Stimulated activated CD8-positive, alpha-beta memory T cell treated with anti-CD3 and anti-CD28 coated beads, Interleukin-12 subunit alpha, Interleukin-12 subunit beta, amount 100 ng/mL, for 1 hour (primary cell): ENCODE results near the gene AOPEP.
A peak's percentile ranks its signal among the peaks of the same experiment; 100 is the strongest.

Experiments
- DNase-seq: peaks from one replicate; pipeline ENCODE4 v3.0.0-alpha.2; 2020; ENCODE audit warnings: low read depth

AOPEP gene

DNA sequence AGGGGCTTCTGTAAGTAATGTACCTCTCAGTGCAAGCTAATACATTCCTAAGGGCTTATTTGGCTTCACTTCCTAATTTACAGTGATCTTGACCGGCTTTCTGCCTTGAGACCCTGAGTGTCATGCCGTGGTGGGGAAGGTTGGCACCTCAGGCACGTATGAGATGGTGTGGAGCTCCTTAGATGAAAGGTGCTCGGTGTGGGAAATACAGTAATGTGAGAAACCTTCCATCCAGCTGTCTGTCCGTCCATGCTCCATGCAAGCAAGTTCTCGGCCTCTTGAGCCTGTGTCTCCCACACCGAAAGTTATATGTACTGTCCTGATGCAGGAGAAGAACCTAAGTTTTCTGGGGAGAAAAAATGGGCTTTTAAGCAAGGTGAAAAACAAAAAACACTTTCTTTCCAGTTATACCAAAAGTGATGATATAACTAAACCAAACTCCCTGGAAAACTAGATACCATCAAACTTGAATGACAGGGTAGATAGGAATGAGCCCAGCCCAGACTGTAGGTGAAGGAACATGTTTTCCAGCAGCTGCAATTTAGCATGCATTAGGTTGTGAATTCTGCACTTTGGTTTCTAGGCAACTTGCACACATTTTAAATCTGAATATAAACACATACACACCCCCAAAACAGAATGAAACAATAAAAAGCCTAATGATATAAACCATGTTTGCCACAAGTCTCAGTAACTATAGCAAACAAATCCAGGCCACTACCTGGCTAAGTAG, 311.5 kb downstream of the AOPEP start:
- no peak for DNase-seq

GRCh38 chr9:95038666-95039065, 312.2 kb downstream of the AOPEP start:
- no peak for DNase-seq

DNA sequence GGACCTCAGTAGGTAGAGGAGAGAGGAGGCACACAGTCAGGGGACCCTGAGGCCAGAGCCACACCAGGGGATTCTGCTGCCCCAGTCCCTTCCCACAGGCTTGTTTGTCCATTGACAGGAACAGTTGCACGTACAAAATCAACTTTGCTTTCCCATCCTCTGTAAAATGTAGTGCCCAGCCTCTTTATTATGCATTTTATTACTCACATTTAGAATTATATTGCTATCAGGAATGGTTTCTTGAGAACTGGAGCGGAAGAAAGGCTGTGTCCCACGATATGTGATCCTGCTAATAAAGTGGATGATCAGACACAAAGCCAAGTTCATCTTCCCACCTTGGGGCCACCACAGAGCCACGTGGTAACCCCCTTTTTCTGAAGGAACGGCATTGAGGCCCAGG, 313.6 kb downstream of the AOPEP start:
- DNase-seq = no peak

- no peak for DNase-seq
These were observed 317.3 kb downstream of the AOPEP start for GRCh38 chr9:95043826-95044225.

DNA sequence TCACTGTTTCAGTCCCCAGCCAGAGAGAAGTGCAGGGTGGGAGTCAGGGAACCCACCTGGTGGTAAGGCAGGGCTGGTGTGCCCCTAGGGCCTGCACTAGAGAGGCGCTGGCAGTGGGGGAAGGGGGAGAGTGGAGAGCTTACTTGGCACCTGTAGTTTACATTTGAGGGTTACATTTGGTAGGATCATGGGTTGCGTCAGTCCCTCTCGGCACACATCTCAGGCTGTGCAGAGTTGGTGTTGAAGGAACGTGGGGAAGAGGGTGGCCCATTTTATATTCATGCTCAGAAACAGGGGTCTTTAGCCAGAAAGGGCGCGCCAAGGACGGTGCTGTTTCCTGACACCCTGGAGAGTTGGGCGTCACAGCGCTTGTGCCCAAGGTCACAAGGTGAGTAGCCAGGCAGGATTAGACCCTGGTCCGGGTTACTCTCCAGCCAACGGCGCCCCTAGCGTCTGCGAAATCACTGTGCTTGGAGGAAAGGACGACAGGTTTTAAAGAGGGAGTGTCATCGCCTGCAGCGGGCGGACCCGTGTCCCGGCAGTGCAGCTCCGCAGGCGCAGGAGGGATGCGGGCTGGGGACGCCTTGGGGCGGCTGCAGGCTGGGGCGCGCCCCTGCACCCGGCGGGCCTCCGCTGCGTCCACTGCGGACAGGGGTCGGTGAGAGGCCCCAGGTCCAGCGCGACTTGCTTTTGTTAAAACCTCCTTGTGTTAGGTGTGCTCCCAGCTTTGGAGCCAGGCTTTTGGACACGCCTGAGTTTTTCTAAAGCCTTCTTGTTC, 318.4 kb downstream of the AOPEP start:
- DNase-seq = no peak

DNA sequence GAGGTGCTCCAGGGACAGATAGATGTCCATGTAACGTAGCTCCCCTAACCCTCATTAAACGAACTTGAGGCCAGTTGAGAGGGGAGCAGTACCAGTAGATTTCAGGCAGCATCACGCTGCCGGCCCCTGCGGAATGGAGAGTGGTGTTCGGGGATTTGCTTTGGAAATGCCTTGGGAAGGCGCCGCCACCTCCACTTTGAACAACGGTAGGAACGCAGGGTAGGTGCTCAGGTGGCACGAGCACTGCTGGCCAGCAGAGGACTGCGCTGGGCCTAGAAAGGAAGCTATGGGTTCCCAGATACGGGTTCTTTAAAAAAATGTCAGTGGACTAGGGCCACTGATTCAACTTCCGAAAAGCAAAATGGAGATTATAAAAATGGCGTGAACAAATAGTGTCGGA, 319.3 kb downstream of the AOPEP start:
- DNase-seq = no peak

GRCh38 chr9:95047452-95048224, 321.1 kb downstream of the AOPEP start:
- no peak for DNase-seq

GRCh38 chr9:95048225-95049087, 322.0 kb downstream of the AOPEP start:
- DNase-seq = peak; percentile 27

- DNase-seq = no peak
These were observed 323.3 kb downstream of the AOPEP start for GRCh38 chr9:95049761-95050160.

- DNase-seq = no peak
These were observed 327.4 kb downstream of the AOPEP start for GRCh38 chr9:95053611-95054570.

DNA sequence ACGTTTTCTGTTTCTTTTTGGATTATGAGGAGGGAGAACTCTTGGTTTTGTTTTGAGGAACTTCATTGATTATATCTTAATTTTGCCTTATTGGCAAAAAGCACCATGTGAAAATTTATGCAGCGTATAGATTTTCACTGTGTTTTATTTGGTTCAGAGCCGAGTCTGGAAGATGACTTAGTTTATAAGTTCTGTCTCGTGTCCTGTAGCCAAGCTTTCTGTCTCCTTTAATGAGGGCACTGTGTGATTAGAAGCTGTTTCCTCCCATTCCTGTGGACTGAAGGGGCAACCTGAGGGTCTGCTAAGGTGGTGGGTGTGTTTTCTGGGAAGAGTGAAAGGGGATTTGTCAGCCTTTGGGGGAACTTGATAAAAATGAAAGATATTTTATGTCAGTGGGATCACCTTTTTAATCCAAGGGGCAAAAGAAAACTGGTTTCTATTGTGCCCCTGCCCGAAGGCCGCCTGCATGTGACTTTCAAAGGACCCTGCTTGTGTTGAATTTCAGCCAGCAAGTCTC, 328.9 kb downstream of the AOPEP start:
- no peak for DNase-seq

DNA sequence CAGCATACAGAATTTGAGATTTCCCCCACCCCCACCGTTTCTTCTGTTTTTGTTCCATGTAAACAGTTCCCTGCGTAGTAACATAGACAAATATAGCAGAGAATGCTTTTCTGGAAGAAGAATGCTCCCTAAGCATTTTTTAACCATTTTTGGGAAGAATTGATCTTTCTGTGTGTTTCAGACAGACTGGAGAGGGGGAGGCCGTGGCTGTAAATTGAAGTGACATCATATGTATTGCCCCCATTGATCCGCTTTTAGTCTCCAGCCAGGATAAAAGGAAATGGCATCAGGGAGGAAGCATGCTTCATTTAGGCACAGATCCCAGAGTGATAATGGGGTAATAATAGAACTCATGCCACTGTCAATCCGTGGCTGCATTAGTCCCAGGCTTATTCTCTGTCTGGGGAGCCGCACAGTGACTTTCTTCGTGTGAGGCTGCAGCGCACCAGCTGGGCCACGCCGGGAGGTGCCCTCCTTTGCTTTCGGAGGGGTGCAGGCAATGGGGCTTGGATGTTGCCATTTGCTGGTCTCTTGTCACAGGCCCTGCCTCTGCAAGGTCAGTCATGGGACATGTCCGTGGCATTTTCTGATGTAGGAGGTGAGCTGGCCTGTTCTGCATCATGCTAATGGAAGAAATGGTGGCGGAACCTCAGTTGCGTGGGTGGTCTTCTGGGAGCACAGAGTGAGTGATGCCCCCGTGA, 329.5 kb downstream of the AOPEP start:
- no peak for DNase-seq

GRCh38 chr9:95057101-95057500, 330.6 kb downstream of the AOPEP start:
- no peak for DNase-seq

DNA sequence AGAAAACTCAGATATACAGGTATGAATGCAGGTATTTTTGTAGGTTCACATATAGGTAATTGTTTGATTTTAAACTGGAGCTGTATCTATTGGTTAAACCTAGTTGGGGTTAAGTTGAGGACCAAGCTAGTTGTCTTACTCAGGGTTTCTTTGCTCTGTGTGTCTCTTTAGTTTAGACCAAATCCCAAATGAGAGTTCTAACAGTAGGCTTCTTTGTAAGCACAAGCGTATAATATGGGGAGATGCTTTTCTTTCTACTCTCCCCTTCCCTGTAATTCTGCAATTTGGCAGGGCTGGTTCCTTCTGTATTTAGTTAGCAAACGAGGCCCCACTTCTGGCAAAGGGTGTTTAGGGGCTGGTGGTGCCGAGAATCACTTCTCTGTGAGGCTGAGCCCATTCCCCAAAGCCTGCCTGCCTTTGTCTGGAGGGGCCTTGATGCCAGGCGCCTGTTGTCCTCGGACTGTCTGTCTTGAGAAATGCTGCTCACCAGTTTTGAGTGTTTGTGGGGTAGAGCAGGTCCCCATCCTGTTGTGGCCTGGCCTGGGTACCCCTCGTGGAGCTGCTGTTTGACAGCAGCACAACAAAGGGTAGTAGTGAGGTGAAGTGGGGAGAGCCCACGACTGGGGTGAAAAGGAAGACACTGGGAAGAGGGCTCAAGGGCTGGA, 331.8 kb downstream of the AOPEP start:
- DNase-seq = no peak

DNA sequence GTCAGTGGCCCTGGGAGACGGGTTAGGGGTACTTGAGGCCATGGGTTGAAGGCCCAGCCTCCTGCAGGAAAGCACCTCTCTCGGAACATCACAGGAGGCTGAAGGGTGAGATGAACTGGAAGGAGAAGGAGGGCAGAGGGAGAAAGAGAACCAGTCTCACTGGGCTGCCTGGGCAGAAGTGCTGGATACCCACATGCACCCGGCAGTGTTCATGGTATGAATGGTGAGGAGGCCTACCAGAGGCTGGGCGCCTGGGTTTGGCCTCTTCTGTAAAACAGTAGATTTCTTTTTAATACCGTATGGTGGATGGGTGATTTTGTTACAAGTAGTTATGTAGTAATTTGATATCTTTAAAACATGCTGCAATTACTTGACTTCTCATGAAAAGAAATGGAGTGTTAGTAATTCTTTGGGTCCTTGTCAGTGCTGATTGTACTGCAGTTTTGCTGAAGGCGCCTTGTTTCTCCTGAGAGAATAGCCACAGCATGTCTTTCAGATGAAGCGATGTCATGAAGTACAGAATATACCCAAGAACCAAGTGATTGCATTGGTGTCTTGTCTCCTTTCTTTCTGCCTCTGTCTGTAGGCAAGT, 332.4 kb downstream of the AOPEP start:
- DNase-seq = no peak

DNA sequence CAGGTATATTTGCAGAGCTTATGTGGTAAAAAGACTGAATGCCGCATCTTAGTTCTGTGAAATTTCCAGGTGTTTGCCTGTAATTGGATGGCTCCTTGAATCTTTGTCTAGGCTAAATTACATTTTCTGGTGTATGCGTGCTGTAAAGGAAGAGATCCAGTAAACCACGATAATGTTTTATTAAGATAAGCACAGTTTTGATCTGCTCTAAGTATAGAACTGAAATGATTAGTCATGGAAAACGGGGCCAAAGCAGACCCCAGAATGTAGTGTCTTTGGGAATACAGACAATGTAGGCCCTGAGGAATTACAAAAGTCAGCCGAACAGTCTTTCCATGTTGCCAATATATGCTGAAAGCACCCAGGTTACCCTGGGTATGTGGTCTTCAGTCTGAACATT, 333.7 kb downstream of the AOPEP start:
- no peak for DNase-seq

DNA sequence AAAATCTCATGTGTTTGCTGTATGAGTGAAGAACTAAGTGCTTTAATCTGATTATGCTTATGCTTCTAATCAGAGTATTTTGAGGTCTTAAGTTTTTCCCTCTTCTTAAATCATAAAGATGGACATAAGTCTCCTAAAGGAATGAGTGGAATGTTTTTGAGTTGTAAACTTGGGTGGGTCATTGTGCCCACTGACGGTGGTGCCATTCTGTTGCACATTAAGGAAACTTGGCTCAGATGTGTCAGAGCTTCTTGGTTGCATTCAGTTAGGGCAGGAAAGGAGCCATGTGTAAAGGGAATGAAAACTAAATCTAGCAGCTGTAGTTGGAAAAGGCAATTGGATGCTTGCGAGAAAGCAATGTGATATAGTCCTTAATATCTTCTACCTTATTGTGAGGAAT, 334.4 kb downstream of the AOPEP start:
- DNase-seq = no peak

DNA sequence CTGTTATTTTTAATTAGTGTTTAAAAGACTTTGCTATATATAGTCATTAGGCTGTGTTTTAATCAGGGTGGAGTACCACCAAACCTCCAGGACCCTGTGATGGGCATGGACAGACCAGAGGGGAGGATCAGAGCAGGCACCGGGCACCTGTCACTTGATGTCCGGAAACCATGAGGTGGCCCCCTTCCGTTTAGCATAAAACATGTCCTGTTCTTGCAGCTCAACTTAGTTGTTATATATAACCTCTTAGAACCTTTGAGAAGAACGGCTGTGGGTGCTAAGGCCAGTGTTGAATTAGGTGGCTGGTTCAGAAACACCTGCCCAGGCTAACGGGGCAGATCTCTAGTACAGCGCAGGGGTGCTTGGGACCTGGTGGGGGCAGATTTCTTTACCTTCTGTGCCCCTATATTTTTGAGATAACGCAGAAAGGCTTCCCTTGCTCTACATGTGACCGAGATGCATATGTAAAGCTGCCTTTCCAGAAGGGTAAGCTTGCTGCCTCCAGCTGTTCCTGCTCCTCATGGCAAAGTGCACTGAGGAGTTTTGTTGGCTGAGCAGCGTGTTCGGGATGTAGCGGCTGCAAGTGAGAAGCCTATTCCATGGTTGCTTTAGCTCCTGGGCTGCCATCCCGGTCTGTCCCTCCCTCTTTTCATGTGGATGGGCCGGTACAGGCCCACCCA, 335.6 kb downstream of the AOPEP start:
- no peak for DNase-seq
